WTC11 (cell line): ENCODE data around the gene ZCCHC14.

Experiments used
- ATF3 ChIP-seq: sonication (generic); formaldehyde crosslinking; conservative IDR thresholded peaks from 2 replicates; pipeline ENCODE4 v1.8.1; 2022; ENCODE audit warnings: mild to moderate bottlenecking, missing genetic modification reagents
- CREM ChIP-seq: sonication (generic); formaldehyde crosslinking; IDR thresholded peaks from 2 replicates; pipeline ENCODE4 v1.8.1; 2022; ENCODE audit warnings: mild to moderate bottlenecking, missing genetic modification reagents, moderate library complexity
- SP1 ChIP-seq: sonication (generic); formaldehyde crosslinking; conservative IDR thresholded peaks from 2 replicates; pipeline ENCODE4 v1.8.1; 2022; ENCODE audit warnings: missing genetic modification reagents
- USF2 ChIP-seq: sonication (generic); formaldehyde crosslinking; IDR thresholded peaks from 2 replicates; pipeline ENCODE4 v1.8.1; 2023; ENCODE audit warnings: mild to moderate bottlenecking, missing genetic modification reagents, moderate library complexity
- TF ChIP-seq, protein P1 (sequence below): fragments of 200-600 bp; IDR thresholded peaks from 2 replicates; pipeline ENCODE4 v1.8.0; 2022; ENCODE audit warnings: antibody characterized with exemption
- TF ChIP-seq, protein P2 (sequence below): sonication (generic); formaldehyde crosslinking; IDR thresholded peaks from 2 replicates; pipeline ENCODE4 v1.8.1; 2023; ENCODE audit warnings: mild to moderate bottlenecking, missing genetic modification reagents

DNA sequence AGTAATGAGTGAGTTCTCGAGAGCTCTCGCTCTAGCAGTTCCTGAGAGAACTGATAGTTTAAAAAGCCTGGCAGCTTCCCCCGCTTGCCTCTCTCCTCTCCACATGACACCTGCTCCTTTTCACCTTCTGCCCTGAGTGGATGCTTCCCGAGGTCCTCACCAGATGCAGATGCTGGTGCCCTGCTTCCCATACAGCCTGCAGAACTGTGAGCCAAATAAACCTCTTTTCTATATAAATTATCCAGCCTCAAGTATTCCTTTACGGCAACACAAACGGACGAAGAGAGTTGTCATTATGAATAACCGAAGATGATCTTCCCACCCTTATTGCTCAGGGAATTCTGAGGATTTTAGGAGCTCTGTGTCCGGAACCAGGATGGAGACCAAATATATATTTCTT lies 41.9 kb upstream of the ZCCHC14 start:
- TF ChIP-seq, protein P1, sequence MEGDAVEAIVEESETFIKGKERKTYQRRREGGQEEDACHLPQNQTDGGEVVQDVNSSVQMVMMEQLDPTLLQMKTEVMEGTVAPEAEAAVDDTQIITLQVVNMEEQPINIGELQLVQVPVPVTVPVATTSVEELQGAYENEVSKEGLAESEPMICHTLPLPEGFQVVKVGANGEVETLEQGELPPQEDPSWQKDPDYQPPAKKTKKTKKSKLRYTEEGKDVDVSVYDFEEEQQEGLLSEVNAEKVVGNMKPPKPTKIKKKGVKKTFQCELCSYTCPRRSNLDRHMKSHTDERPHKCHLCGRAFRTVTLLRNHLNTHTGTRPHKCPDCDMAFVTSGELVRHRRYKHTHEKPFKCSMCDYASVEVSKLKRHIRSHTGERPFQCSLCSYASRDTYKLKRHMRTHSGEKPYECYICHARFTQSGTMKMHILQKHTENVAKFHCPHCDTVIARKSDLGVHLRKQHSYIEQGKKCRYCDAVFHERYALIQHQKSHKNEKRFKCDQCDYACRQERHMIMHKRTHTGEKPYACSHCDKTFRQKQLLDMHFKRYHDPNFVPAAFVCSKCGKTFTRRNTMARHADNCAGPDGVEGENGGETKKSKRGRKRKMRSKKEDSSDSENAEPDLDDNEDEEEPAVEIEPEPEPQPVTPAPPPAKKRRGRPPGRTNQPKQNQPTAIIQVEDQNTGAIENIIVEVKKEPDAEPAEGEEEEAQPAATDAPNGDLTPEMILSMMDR = no peak
- no peak for TF ChIP-seq CREM (CRISPR knock-in tag)
- TF ChIP-seq SP1 (CRISPR knock-in tag) = no peak
- no peak for TF ChIP-seq USF2 (CRISPR knock-in tag)
- no peak for TF ChIP-seq ATF3
- TF ChIP-seq, protein P2, sequence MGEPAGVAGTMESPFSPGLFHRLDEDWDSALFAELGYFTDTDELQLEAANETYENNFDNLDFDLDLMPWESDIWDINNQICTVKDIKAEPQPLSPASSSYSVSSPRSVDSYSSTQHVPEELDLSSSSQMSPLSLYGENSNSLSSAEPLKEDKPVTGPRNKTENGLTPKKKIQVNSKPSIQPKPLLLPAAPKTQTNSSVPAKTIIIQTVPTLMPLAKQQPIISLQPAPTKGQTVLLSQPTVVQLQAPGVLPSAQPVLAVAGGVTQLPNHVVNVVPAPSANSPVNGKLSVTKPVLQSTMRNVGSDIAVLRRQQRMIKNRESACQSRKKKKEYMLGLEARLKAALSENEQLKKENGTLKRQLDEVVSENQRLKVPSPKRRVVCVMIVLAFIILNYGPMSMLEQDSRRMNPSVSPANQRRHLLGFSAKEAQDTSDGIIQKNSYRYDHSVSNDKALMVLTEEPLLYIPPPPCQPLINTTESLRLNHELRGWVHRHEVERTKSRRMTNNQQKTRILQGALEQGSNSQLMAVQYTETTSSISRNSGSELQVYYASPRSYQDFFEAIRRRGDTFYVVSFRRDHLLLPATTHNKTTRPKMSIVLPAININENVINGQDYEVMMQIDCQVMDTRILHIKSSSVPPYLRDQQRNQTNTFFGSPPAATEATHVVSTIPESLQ (CRISPR knock-in tag) = no peak
